HepG2 (cell line): ENCODE measurements around the gene MOV10L1. TPM values are rescaled to one million over a fixed set of nuclear protein-coding genes. Genes with fewer than 3 reads are reported as not detected.

Experiments used
- ATAC-seq: fragments of 200-7000 bp; cut with Tn5 transposase; 3 replicates; pipeline ENCODE4 v1.9.1; 2020; ENCODE audit warnings: mild to moderate bottlenecking, moderate library complexity
- BruUV-seq: library from RNA; stranded (reverse); fragments of 400-500 nt; replicated peaks from 2 replicates; lab custom pipeline; 2021; lab: Mats Ljungman, UMichigan
- CTCF ChIA-PET: fragments of 300-600 bp; formaldehyde crosslinking; extraction: SDS; loops from one replicate; lab custom pipeline; 2021; ENCODE audit warnings: low total read pairs, inconsistent platforms, low intra/inter-chr PET ratio; lab: Yijun Ruan, JAX
- POLR2A ChIA-PET: fragments of 350-600 bp; sonication (Branson Sonifier 250); formaldehyde crosslinking; loops from one replicate; lab custom pipeline; 2020; ENCODE audit warnings: antibody characterized with exemption, inconsistent platforms; lab: Yijun Ruan, JAX
- DNase-seq: peaks from one replicate; pipeline ENCODE4 v3.0.0-alpha.2; 2015; ENCODE audit warnings: low spot score
- FAIRE-seq: peaks from 3 replicates; lab custom pipeline; 2011; peaks lifted over from hg19 to GRCh38; lab: Jason Lieb, UNC
- H2AFZ ChIP-seq: one replicate; pipeline ENCODE4 v1.6.1; 2011; ENCODE audit warnings: low read length, inconsistent platforms
- H3K27ac ChIP-seq: fragments of 300-600 bp; 3 replicates; pipeline ENCODE4 v1.8.0; 2011; ENCODE audit warnings: mixed run types, mild to moderate bottlenecking, mixed read lengths, low read length, inconsistent platforms; ENCODE audit not compliant: insufficient read depth; ENCODE audit errors: extremely low read length
- H3K27me3 ChIP-seq, 2 experiments: fragments of 200-600 bp in 1 of 2; 2 replicates in 1 of 2; 3 replicates in 1 of 2; pipeline versions ENCODE4 v1.6.0 to v1.8.0; 2011; ENCODE audit warnings: low read length in 2 of 2, mild to moderate bottlenecking in 2 of 2, moderate library complexity in 2 of 2, inconsistent platforms in 1 of 2; ENCODE audit not compliant: insufficient read depth in 2 of 2, control insufficient read depth in 1 of 2
- H3K36me3 ChIP-seq, 2 experiments: fragments of 200-600 bp in 1 of 2; replicated peaks in 1 of 2; 2 replicates in 1 of 2; 3 replicates in 1 of 2; pipeline versions ENCODE4 v1.5.1 to v1.8.0; 2011; ENCODE audit warnings: low read length in 2 of 2, inconsistent platforms in 1 of 2; ENCODE audit not compliant: insufficient read depth in 2 of 2, control insufficient read depth in 1 of 2
- H3K4me1 ChIP-seq: 2 replicates; pipeline ENCODE4 v1.5.1; 2012; ENCODE audit warnings: low read length, inconsistent platforms; ENCODE audit not compliant: insufficient read depth
- H3K4me2 ChIP-seq: 2 replicates; pipeline ENCODE4 v1.6.0; 2011; ENCODE audit warnings: low read depth, low read length, inconsistent platforms
- H3K4me3 ChIP-seq, 3 experiments: fragments of 200-600 bp in 1 of 3; sonication (generic), shearing (Covaris generic) in 1 of 3; replicated peaks in 1 of 3; 2 replicates each; pipeline ENCODE4 v1.5.1; 2011 to 2016; ENCODE audit warnings: low read length in 3 of 3, inconsistent platforms in 2 of 3, low read depth in 2 of 3, mild to moderate bottlenecking in 2 of 3, control low read depth in 1 of 3, mixed read lengths in 1 of 3; ENCODE audit not compliant: insufficient read depth in 1 of 3
- H3K79me2 ChIP-seq: one replicate; pipeline ENCODE4 v1.6.1; 2011; ENCODE audit warnings: low read length, inconsistent platforms; ENCODE audit not compliant: insufficient read depth
- H3K9ac ChIP-seq: 2 replicates; pipeline ENCODE4 v1.6.0; 2011; ENCODE audit warnings: mild to moderate bottlenecking, low read depth, low read length, inconsistent platforms; ENCODE audit not compliant: insufficient read depth
- H3K9me3 ChIP-seq: 2 replicates; pipeline ENCODE4 v1.5.1; 2012; ENCODE audit warnings: mild to moderate bottlenecking, low read length
- H4K20me1 ChIP-seq: 2 replicates; pipeline ENCODE4 v1.6.0; 2011; ENCODE audit warnings: inconsistent platforms, mild to moderate bottlenecking, low read length, moderate library complexity; ENCODE audit not compliant: insufficient read depth
- ATF5 ChIP-seq: sonication (generic); formaldehyde crosslinking; IDR thresholded peaks from 2 replicates; pipeline ENCODE4 v1.4.0; 2020; ENCODE audit warnings: mild to moderate bottlenecking, low read depth, missing genetic modification reagents
- HNF4G ChIP-seq, 2 experiments: sonication (generic) in 1 of 2; formaldehyde crosslinking in 1 of 2; IDR thresholded peaks; 2 replicates each; pipeline versions ENCODE4 v1.4.0 to v1.6.1; 2011 to 2020; ENCODE audit warnings: borderline replicate concordance in 2 of 2, low read depth in 2 of 2, mild to moderate bottlenecking in 2 of 2, low read length in 1 of 2, missing genetic modification reagents in 1 of 2, moderate library complexity in 1 of 2
- KLF11 ChIP-seq: IDR thresholded peaks from 2 replicates; pipeline ENCODE4 v1.6.1; 2016; ENCODE audit warnings: missing compliant biosample characterization
- MBD4 ChIP-seq: IDR thresholded peaks from 2 replicates; pipeline ENCODE4 v1.6.1; 2012; ENCODE audit warnings: low read length, inconsistent platforms, borderline replicate concordance
- MTF2 ChIP-seq: sonication (generic); formaldehyde crosslinking; IDR thresholded peaks from 2 replicates; pipeline ENCODE4 v1.5.0; 2020; ENCODE audit warnings: missing genetic modification reagents, borderline replicate concordance
- NR2C2 ChIP-seq: sonication (generic); formaldehyde crosslinking; IDR thresholded peaks from 2 replicates; pipeline ENCODE4 v1.4.0; 2020; ENCODE audit warnings: missing genetic modification reagents, mild to moderate bottlenecking, moderate library complexity, borderline replicate concordance
- NR3C1 ChIP-seq: sonication (generic); formaldehyde crosslinking; IDR thresholded peaks from 2 replicates; pipeline ENCODE4 v1.4.0; 2020; ENCODE audit warnings: missing genetic modification reagents
- PAX8 ChIP-seq: sonication (generic); formaldehyde crosslinking; IDR thresholded peaks from 2 replicates; pipeline ENCODE4 v1.8.0; 2022; ENCODE audit warnings: mild to moderate bottlenecking, missing genetic modification reagents, borderline replicate concordance
- RBM39 ChIP-seq: fragments of 200-400 bp; formaldehyde crosslinking; IDR thresholded peaks from one replicate; pipeline ENCODE4 v1.6.1; 2018; ENCODE audit warnings: antibody characterized with exemption, mild to moderate bottlenecking, low read depth, low read length; ENCODE audit not compliant: poor library complexity, severe bottlenecking
- ZNF468 ChIP-seq: sonication (generic); formaldehyde crosslinking; IDR thresholded peaks from 2 replicates; pipeline ENCODE4 v1.8.0; 2022; ENCODE audit warnings: mild to moderate bottlenecking, moderate library complexity, missing genetic modification reagents
- WGBS: methylation state at CpG from one replicate; pipeline ENCODE4 v1.1.6; 2017; ENCODE audit warnings: low lambda C conversion rate; 5-methylcytosine and 5-hydroxymethylcytosine counted together
- in situ Hi-C: cut with HindIII; loops from 2 replicates; pipeline ENCODE4 v1.10.0; 2017; ENCODE audit warnings: low pct_unique_long_range_greater_than_20kb; ENCODE audit not compliant: extremely low pct_ligation_motif_present
- intact Hi-C: fragments of 100-400 bp; cut with micrococcal nuclease; formaldehyde crosslinking; loops from one replicate; pipeline ENCODE4 v1.10.0; 2022; ENCODE audit not compliant: unreplicated experiment
- polyA plus RNA-seq, 8 experiments: library from polyadenylated mRNA; depleted of rRNA in 3 of 8; stranded (reverse) in 7 of 8; unstranded in 1 of 8; fragments of >200 nt; fragmentation: Illumina TruSeq in 4 of 8; extraction: Trizol in 4 of 8; gene quantifications; 2 replicates each; pipeline versions ENCODE4 v1.2.1 to v1.2.3, GENCODE V29; 2011 to 2016; ENCODE audit warnings: low read depth in 4 of 8, missing spikeins in 1 of 8, mixed read lengths in 1 of 8; ENCODE audit not compliant: insufficient read depth in 1 of 8
- total RNA-seq, 5 experiments: library from RNA; depleted of rRNA; stranded (reverse); fragments of >200 nt; fragmentation: Illumina TruSeq; extraction: Trizol; gene quantifications; 2 replicates each; pipeline ENCODE4 v1.2.3, GENCODE V29; 2016; ENCODE audit warnings: low read depth in 1 of 5
- TF ChIP-seq, protein P1 (sequence below): sonication (generic); formaldehyde crosslinking; IDR thresholded peaks from 2 replicates; pipeline ENCODE4 v1.4.0; 2020; ENCODE audit warnings: missing genetic modification reagents
- TF ChIP-seq, protein P2 (sequence below): sonication (generic); formaldehyde crosslinking; IDR thresholded peaks from 2 replicates; pipeline ENCODE4 v1.5.0; 2020; ENCODE audit warnings: missing genetic modification reagents, mild to moderate bottlenecking, borderline replicate concordance

The MOV10L1 gene
- total and polyA plus RNA-seq, 2 of the 13 experiments (the other 11 are each of a cell fraction or from before 2014, with no cell fraction given): 0.11 to 0.12 TPM

DNA sequence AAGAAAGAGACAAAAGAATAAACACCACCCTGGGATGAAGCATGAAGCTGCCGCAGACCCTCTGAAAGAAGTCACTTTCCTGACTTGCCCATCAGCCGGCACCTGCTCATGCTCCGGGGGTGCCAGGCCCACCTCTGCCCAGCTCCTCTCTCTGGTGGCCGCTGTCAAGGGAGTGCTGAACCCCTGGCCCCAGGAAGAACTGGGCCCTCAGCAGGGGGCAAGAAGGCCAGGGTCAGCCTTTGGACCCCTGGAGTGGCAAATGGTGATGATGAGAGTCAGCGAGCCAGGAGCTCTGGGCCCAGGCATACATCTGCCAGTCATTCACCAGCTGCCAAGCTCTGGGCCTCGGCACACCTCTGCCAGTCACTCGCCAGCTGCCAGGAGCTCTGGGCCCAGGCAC lies 49.1 kb upstream of the MOV10L1 start:
- in situ Hi-C loops (no loop called here), intact Hi-C loops (no loop called here)
- CTCF ChIA-PET: no interaction called here
- Histone ChIP-seq H3K4me2 (no peak overlapping the region), H3K9ac (no peak overlapping the region), H4K20me1 (no peaks in the 10 kb centered on the region), H3K79me2 (no peaks in the 10 kb centered on the region), H3K4me3 (no peak overlapping the region), H3K4me1 (no peaks in the 10 kb centered on the region), H3K9me3 (no peaks in the 10 kb centered on the region), H3K27me3 (peaks cover 4 to 50% of the 10 kb centered on the region in 2 experiments), H3K36me3 (no peaks in the 10 kb centered on the region), H3K27ac (no peak overlapping the region), H2AFZ (no peak overlapping the region)
- WGBS: 55% methylated on average over 5 of the region's 7 CpGs
- DNase-seq (no peak), ATAC-seq (no peak), FAIRE-seq (no peak)
- TF ChIP-seq, protein P1, sequence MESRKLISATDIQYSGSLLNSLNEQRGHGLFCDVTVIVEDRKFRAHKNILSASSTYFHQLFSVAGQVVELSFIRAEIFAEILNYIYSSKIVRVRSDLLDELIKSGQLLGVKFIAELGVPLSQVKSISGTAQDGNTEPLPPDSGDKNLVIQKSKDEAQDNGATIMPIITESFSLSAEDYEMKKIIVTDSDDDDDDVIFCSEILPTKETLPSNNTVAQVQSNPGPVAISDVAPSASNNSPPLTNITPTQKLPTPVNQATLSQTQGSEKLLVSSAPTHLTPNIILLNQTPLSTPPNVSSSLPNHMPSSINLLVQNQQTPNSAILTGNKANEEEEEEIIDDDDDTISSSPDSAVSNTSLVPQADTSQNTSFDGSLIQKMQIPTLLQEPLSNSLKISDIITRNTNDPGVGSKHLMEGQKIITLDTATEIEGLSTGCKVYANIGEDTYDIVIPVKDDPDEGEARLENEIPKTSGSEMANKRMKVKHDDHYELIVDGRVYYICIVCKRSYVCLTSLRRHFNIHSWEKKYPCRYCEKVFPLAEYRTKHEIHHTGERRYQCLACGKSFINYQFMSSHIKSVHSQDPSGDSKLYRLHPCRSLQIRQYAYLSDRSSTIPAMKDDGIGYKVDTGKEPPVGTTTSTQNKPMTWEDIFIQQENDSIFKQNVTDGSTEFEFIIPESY (CRISPR knock-in tag): no peak
- TF ChIP-seq MBD4: no peak
- TF ChIP-seq NR2C2 (CRISPR knock-in tag): no peak
- TF ChIP-seq KLF11 (CRISPR knock-in tag): no peak
- no peak for TF ChIP-seq HNF4G (IDR thresholded peaks at IDR 0.05; ENCODE audit: borderline replicate concordance, low read depth, low read length)
- no peak for TF ChIP-seq HNF4G (CRISPR knock-in tag; IDR thresholded peaks at IDR 0.05; ENCODE audit: borderline replicate concordance, low read depth)
- TF ChIP-seq RBM39: no peak
- TF ChIP-seq MTF2: no peak
- TF ChIP-seq ATF5 (CRISPR knock-in tag): no peak
- no peak for TF ChIP-seq NR3C1
- TF ChIP-seq ZNF468: no peak
- TF ChIP-seq PAX8 (CRISPR knock-in tag): no peak
- TF ChIP-seq, protein P2, sequence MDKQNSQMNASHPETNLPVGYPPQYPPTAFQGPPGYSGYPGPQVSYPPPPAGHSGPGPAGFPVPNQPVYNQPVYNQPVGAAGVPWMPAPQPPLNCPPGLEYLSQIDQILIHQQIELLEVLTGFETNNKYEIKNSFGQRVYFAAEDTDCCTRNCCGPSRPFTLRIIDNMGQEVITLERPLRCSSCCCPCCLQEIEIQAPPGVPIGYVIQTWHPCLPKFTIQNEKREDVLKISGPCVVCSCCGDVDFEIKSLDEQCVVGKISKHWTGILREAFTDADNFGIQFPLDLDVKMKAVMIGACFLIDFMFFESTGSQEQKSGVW (CRISPR knock-in tag): no peak
- no TSS peak for BruUV-seq
- POLR2A ChIA-PET: no interaction called here
